Measurements from ENCODE around the gene MUC6.

The MUC6 gene

GRCh38 chr11:1059759-1060158 is 23.2 kb upstream of the MUC6 start:
- peaks cover 22 to 46% of the 10 kb centered on the region in 2 donors for H3K4me1 ChIP-seq (ENCODE audit: control insufficient read depth in 2 of 2, insufficient read depth in 2 of 2, low read length in 2 of 2)
- peak overlapping the region; percentile 91 to 93 for H3K27ac ChIP-seq (ENCODE audit: low read depth in 2 of 2, low read length in 2 of 2)
- peak overlapping the region in 1 of 2 donors; percentile 48 for H3K4me3 ChIP-seq (ENCODE audit: low read length in 2 of 2)
- peak overlapping the region; percentile 66 to 74 for H3K9ac ChIP-seq (ENCODE audit: low read depth in 1 of 2, low read length in 2 of 2)
- no peaks in the 10 kb centered on the region for H3K36me3 ChIP-seq (ENCODE audit: control insufficient read depth in 2 of 2, insufficient read depth in 2 of 2, low read length in 2 of 2)
- no peaks in the 10 kb centered on the region for H3K27me3 ChIP-seq (ENCODE audit: control insufficient read depth in 2 of 2, insufficient read depth in 2 of 2, low read length in 2 of 2)
- peaks cover 0 to 3% of the 10 kb centered on the region in 2 donors for H3K9me3 ChIP-seq (ENCODE audit: control insufficient read depth in 2 of 2, low read length in 2 of 2)

- Histone ChIP-seq H3K9ac (ENCODE audit: low read depth in 1 of 2, low read length in 2 of 2) (no peak overlapping the region), H3K4me1 (ENCODE audit: control insufficient read depth in 2 of 2, insufficient read depth in 2 of 2, low read length in 2 of 2) (peaks cover 30 to 61% of the 10 kb centered on the region in 2 donors), H3K27me3 (ENCODE audit: control insufficient read depth in 2 of 2, insufficient read depth in 2 of 2, low read length in 2 of 2) (no peaks in the 10 kb centered on the region), H3K4me3 (ENCODE audit: low read length in 2 of 2) (no peak overlapping the region), H3K27ac (ENCODE audit: low read depth in 2 of 2, low read length in 2 of 2) (no peak overlapping the region), H3K36me3 (ENCODE audit: control insufficient read depth in 2 of 2, insufficient read depth in 2 of 2, low read length in 2 of 2) (no peaks in the 10 kb centered on the region), H3K9me3 (ENCODE audit: control insufficient read depth in 2 of 2, low read length in 2 of 2) (peaks cover 0 to 3% of the 10 kb centered on the region in 2 donors)
These were observed 21.3 kb upstream of the MUC6 start for GRCh38 chr11:1057806-1058205.

- Histone ChIP-seq H3K36me3 (ENCODE audit: control insufficient read depth in 2 of 2, insufficient read depth in 2 of 2, low read length in 2 of 2) (no peaks in the 10 kb centered on the region), H3K4me1 (ENCODE audit: control insufficient read depth in 2 of 2, insufficient read depth in 2 of 2, low read length in 2 of 2) (peaks cover 30 to 59% of the 10 kb centered on the region in 2 donors), H3K9me3 (ENCODE audit: control insufficient read depth in 2 of 2, low read length in 2 of 2) (no peaks in the 10 kb centered on the region), H3K27me3 (ENCODE audit: control insufficient read depth in 2 of 2, insufficient read depth in 2 of 2, low read length in 2 of 2) (no peaks in the 10 kb centered on the region), H3K9ac (ENCODE audit: low read depth in 1 of 2, low read length in 2 of 2) (no peak overlapping the region), H3K4me3 (ENCODE audit: low read length in 2 of 2) (no peak overlapping the region), H3K27ac (ENCODE audit: low read depth in 2 of 2, low read length in 2 of 2) (peak overlapping the region in 1 of 2 donors; percentile 96)
These were observed 19.7 kb upstream of the MUC6 start for GRCh38 chr11:1055990-1056771.

GRCh38 chr11:1055109-1055703 is 18.7 kb upstream of the MUC6 start:
- H3K9ac ChIP-seq (ENCODE audit: low read depth in 1 of 2, low read length in 2 of 2) = peak overlapping the region; percentile 83 to 89
- peaks cover 0 to 1% of the 10 kb centered on the region in 2 donors for H3K27me3 ChIP-seq (ENCODE audit: control insufficient read depth in 2 of 2, insufficient read depth in 2 of 2, low read length in 2 of 2)
- H3K4me1 ChIP-seq (ENCODE audit: control insufficient read depth in 2 of 2, insufficient read depth in 2 of 2, low read length in 2 of 2) = peaks cover 30 to 60% of the 10 kb centered on the region in 2 donors
- no peaks in the 10 kb centered on the region for H3K36me3 ChIP-seq (ENCODE audit: control insufficient read depth in 2 of 2, insufficient read depth in 2 of 2, low read length in 2 of 2)
- H3K27ac ChIP-seq (ENCODE audit: low read depth in 2 of 2, low read length in 2 of 2) = peak overlapping the region; percentile 96 to 97
- H3K4me3 ChIP-seq (ENCODE audit: low read length in 2 of 2) = peak overlapping the region; percentile 72
- H3K9me3 ChIP-seq (ENCODE audit: control insufficient read depth in 2 of 2, low read length in 2 of 2) = no peaks in the 10 kb centered on the region

- Histone ChIP-seq H3K9ac (ENCODE audit: low read depth in 1 of 2, low read length in 2 of 2) (peak overlapping the region; percentile 83 to 89), H3K27ac (ENCODE audit: low read depth in 2 of 2, low read length in 2 of 2) (peak overlapping the region; percentile 96 to 97), H3K36me3 (ENCODE audit: control insufficient read depth in 2 of 2, insufficient read depth in 2 of 2, low read length in 2 of 2) (no peaks in the 10 kb centered on the region), H3K4me1 (ENCODE audit: control insufficient read depth in 2 of 2, insufficient read depth in 2 of 2, low read length in 2 of 2) (peaks cover 27 to 56% of the 10 kb centered on the region in 2 donors), H3K27me3 (ENCODE audit: control insufficient read depth in 2 of 2, insufficient read depth in 2 of 2, low read length in 2 of 2) (peaks cover 2 to 9% of the 10 kb centered on the region in 2 donors), H3K4me3 (ENCODE audit: low read length in 2 of 2) (peak overlapping the region; percentile 72), H3K9me3 (ENCODE audit: control insufficient read depth in 2 of 2, low read length in 2 of 2) (no peaks in the 10 kb centered on the region)
These were observed 17.9 kb upstream of the MUC6 start for GRCh38 chr11:1054143-1055108.

- Histone ChIP-seq H3K4me3 (ENCODE audit: low read length in 2 of 2) (peak overlapping the region; percentile 72), H3K36me3 (ENCODE audit: control insufficient read depth in 2 of 2, insufficient read depth in 2 of 2, low read length in 2 of 2) (no peaks in the 10 kb centered on the region), H3K9ac (ENCODE audit: low read depth in 1 of 2, low read length in 2 of 2) (peak overlapping the region; percentile 75 to 89), H3K27me3 (ENCODE audit: control insufficient read depth in 2 of 2, insufficient read depth in 2 of 2, low read length in 2 of 2) (peaks cover 4 to 19% of the 10 kb centered on the region in 2 donors), H3K4me1 (ENCODE audit: control insufficient read depth in 2 of 2, insufficient read depth in 2 of 2, low read length in 2 of 2) (peaks cover 27 to 56% of the 10 kb centered on the region in 2 donors), H3K9me3 (ENCODE audit: control insufficient read depth in 2 of 2, low read length in 2 of 2) (no peaks in the 10 kb centered on the region), H3K27ac (ENCODE audit: low read depth in 2 of 2, low read length in 2 of 2) (peak overlapping the region; percentile 96 to 97)
These were observed 16.8 kb upstream of the MUC6 start for GRCh38 chr11:1053121-1053901.

GRCh38 chr11:1052133-1053011 is 15.9 kb upstream of the MUC6 start:
- Histone ChIP-seq H3K36me3 (ENCODE audit: control insufficient read depth in 2 of 2, insufficient read depth in 2 of 2, low read length in 2 of 2) (no peaks in the 10 kb centered on the region), H3K9ac (ENCODE audit: low read depth in 1 of 2, low read length in 2 of 2) (peak overlapping the region in 1 of 2 donors; percentile 89), H3K4me3 (ENCODE audit: low read length in 2 of 2) (peak overlapping the region in 1 of 2 donors; percentile 72), H3K9me3 (ENCODE audit: control insufficient read depth in 2 of 2, low read length in 2 of 2) (no peaks in the 10 kb centered on the region), H3K27ac (ENCODE audit: low read depth in 2 of 2, low read length in 2 of 2) (peak overlapping the region; percentile 96 to 97), H3K4me1 (ENCODE audit: control insufficient read depth in 2 of 2, insufficient read depth in 2 of 2, low read length in 2 of 2) (peaks cover 27 to 56% of the 10 kb centered on the region in 2 donors), H3K27me3 (ENCODE audit: control insufficient read depth in 2 of 2, insufficient read depth in 2 of 2, low read length in 2 of 2) (peaks cover 10 to 27% of the 10 kb centered on the region in 2 donors)

GRCh38 chr11:1051356-1052132 is 15.0 kb upstream of the MUC6 start:
- no peaks in the 10 kb centered on the region for H3K9me3 ChIP-seq (ENCODE audit: control insufficient read depth in 2 of 2, low read length in 2 of 2)
- H3K4me1 ChIP-seq (ENCODE audit: control insufficient read depth in 2 of 2, insufficient read depth in 2 of 2, low read length in 2 of 2) = peaks cover 27 to 53% of the 10 kb centered on the region in 2 donors
- H3K36me3 ChIP-seq (ENCODE audit: control insufficient read depth in 2 of 2, insufficient read depth in 2 of 2, low read length in 2 of 2) = no peaks in the 10 kb centered on the region
- peak overlapping the region in 1 of 2 donors; percentile 18 for H3K27ac ChIP-seq (ENCODE audit: low read depth in 2 of 2, low read length in 2 of 2)
- H3K9ac ChIP-seq (ENCODE audit: low read depth in 1 of 2, low read length in 2 of 2) = peak overlapping the region in 1 of 2 donors; percentile 52
- H3K27me3 ChIP-seq (ENCODE audit: control insufficient read depth in 2 of 2, insufficient read depth in 2 of 2, low read length in 2 of 2) = peaks cover 16 to 33% of the 10 kb centered on the region in 2 donors
- no peak overlapping the region for H3K4me3 ChIP-seq (ENCODE audit: low read length in 2 of 2)

Measured in mucosa of rectum (tissue), 2 donors.